ENCODE results near the gene SYNDIG1. TPM values are rescaled to one million over a fixed set of nuclear protein-coding genes. Genes with fewer than 3 reads are reported as not detected.

SYNDIG1 gene
- total and polyA plus RNA-seq, 9 of the 15 experiments (the other 6 are each of a cell fraction or from before 2014, with no cell fraction given), result not detected

GRCh38 chr20:24444526-24445190, 24.8 kb upstream of the SYNDIG1 start:
- intact Hi-C loops (cut with micrococcal nuclease), result no loop called here
- FAIRE-seq, result no peak
- no TSS peak for BruUV-seq (replicated peaks)
- TF ChIP-seq ERF (CRISPR knock-in tag; IDR thresholded peaks at IDR 0.05), result no peak
- TF ChIP-seq RBM39 (optimal IDR thresholded peaks at IDR 0.05; ENCODE audit: low read depth, low read length), result no peak
- TF ChIP-seq TRIM24 (IDR thresholded peaks at IDR 0.05), result no peak
- no peak for TF ChIP-seq CHD7 (IDR thresholded peaks at IDR 0.05; ENCODE audit: low read depth, low read length)
- TF ChIP-seq ZNF232 (CRISPR knock-in tag; IDR thresholded peaks at IDR 0.05), result no peak
- no peak for TF ChIP-seq ZSCAN32 (CRISPR knock-in tag; IDR thresholded peaks at IDR 0.05)
- TF ChIP-seq PTBP1 (IDR thresholded peaks at IDR 0.05; ENCODE audit: low read depth, low read length), result no peak
- no peak for TF ChIP-seq TFAP4 (CRISPR knock-in tag; IDR thresholded peaks at IDR 0.05; ENCODE audit: borderline replicate concordance)
- no peak for TF ChIP-seq RHOXF2B (CRISPR knock-in tag; conservative IDR thresholded peaks at IDR 0.05)

More at GRCh38 chr20:24444526-24445190, 24.8 kb upstream of the SYNDIG1 start:
- 0% methylated on average over 5 of the region's 7 CpGs for WGBS (ENCODE audit: insufficient coverage, low coverage, missing lambda C conversion rate)
- Histone ChIP-seq H3K4me2 (ENCODE audit: insufficient read depth, low read length) (no peak overlapping the region), H3K4me3 (no peak overlapping the region), H3K4me1 (replicated peaks in 1 of 2; ENCODE audit: control insufficient read depth in 2 of 2, insufficient read depth in 2 of 2, low read length in 2 of 2) (no peaks in the 10 kb centered on the region), H3K79me2 (ENCODE audit: control insufficient read depth, insufficient read depth, low read length) (no peaks in the 10 kb centered on the region), H4K20me1 (replicated peaks; ENCODE audit: control insufficient read depth, insufficient read depth, low read length) (no peaks in the 10 kb centered on the region), H3K27me3 (ENCODE audit: control insufficient read depth in 2 of 2, insufficient read depth in 2 of 2, low read length in 2 of 2) (no peaks in the 10 kb centered on the region), H3K9me3 (replicated peaks; ENCODE audit: control insufficient read depth, insufficient read depth, low read depth, low read length) (no peaks in the 10 kb centered on the region), H3K27ac (ENCODE audit: extremely low read depth, low read depth, low read length) (no peak overlapping the region), H3K36me3 (ENCODE audit: control insufficient read depth, insufficient read depth, low read length) (no peaks in the 10 kb centered on the region), H2AFZ (ENCODE audit: low read depth, low read length) (no peak overlapping the region), H3K9me1 (ENCODE audit: control insufficient read depth, insufficient read depth, low read length) (no peaks in the 10 kb centered on the region), H3K9ac (ENCODE audit: insufficient read depth in 1 of 2, low read depth in 2 of 2, low read length in 2 of 2) (no peak overlapping the region)
- CTCF ChIA-PET (ENCODE audit: low intra/inter-chr PET ratio), result no interaction called here
- DNase-seq (ENCODE audit: extremely low read depth in 1 of 4, low spot score in 3 of 4), result no peak
- no peak for ATAC-seq
- POLR2A ChIA-PET, result no interaction called here
- in situ Hi-C loops (cut with MboI), result no loop called here
